Calu3 (cell line): ENCODE data around the gene FRY. TPM values are rescaled to one million over a fixed set of nuclear protein-coding genes. Genes with fewer than 3 reads are reported as not detected.

ENCODE experiments used
- BruUV-seq: library from RNA; stranded (reverse); fragments of 400-500 nt; replicated peaks from 2 replicates; lab custom pipeline; 2021; lab: Mats Ljungman, UMichigan
- CTCF ChIA-PET: fragments of 300-600 bp; sonication (Branson Sonifier 250); formaldehyde crosslinking; loops from one replicate; lab custom pipeline; 2022; ENCODE audit warnings: antibody characterized with exemption; lab: Charles Lee
- DNase-seq: peaks from one replicate; pipeline ENCODE4 v3.0.0; 2022
- H3K27ac Mint-ChIP-seq: one replicate; pipeline ENCODE4 v1.8.0; 2022; ENCODE audit warnings: mixed read lengths; ENCODE audit not compliant: unreplicated experiment
- H3K27me3 Mint-ChIP-seq: one replicate; pipeline ENCODE4 v1.8.0; 2022; ENCODE audit warnings: mixed read lengths; ENCODE audit not compliant: unreplicated experiment
- H3K36me3 Mint-ChIP-seq: one replicate; pipeline ENCODE4 v1.8.0; 2022; ENCODE audit warnings: mild to moderate bottlenecking, moderate library complexity, mixed read lengths; ENCODE audit not compliant: insufficient read depth, unreplicated experiment
- H3K4me1 Mint-ChIP-seq: one replicate; pipeline ENCODE4 v1.8.0; 2022; ENCODE audit warnings: mild to moderate bottlenecking, low read depth, mixed read lengths; ENCODE audit not compliant: unreplicated experiment
- H3K4me3 Mint-ChIP-seq: one replicate; pipeline ENCODE4 v1.8.0; 2022; ENCODE audit warnings: mild to moderate bottlenecking, low read depth, moderate library complexity, mixed read lengths; ENCODE audit not compliant: unreplicated experiment
- H3K9me3 Mint-ChIP-seq: one replicate; pipeline ENCODE4 v1.8.0; 2022; ENCODE audit warnings: low read depth, mixed read lengths; ENCODE audit not compliant: unreplicated experiment
- intact Hi-C: fragments of 100-400 bp; cut with micrococcal nuclease; formaldehyde crosslinking; loops from one replicate; pipeline ENCODE4 v1.10.0; 2022; ENCODE audit not compliant: unreplicated experiment
- total RNA-seq: library from RNA; stranded (reverse); gene quantifications from 2 replicates; pipeline ENCODE4 v1.2.3, GENCODE V29; 2022
- TF ChIP-seq, protein P1 (sequence below): fragments of 200-600 bp; IDR thresholded peaks from one replicate; pipeline ENCODE4 v1.8.0; 2022; ENCODE audit warnings: antibody characterized with exemption; ENCODE audit not compliant: unreplicated experiment

The FRY gene
- total RNA-seq, 1 experiment from 2014 or later: 6.2 TPM

DNA sequence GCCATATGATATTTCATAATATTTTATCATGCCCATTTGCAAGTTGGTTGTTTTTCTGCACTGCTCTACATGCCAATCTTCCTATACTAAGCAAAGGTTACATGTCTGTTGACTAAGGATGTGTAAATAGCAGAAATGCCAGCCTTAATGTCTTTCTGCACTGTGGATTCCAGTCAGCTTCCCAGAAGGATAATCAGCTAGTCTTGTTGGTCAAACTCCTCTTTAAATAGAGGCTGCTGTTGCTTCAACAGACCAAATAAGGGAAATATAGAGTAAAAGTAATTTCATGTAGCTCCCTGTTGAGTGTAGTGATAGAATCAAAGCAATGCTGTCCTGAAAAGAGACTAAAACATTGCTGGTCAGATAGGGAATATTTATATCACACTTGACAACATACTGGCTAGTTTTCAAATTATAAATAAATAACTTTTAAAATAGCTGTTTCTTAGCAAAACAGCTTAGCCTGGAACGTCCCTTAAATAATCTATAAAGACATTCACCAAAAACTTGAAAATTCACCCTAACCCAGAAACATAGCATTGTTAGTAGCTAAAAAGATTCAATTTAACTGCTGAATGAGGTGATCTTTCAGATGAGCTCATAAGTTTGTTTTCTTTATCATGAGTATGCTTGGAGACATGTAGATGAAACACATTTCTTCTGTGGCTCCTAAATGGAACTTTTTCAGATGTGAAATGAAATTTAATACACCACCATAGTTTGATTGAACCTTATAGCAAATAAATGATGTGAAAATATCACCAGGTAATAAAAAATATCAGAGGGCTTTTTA lies 56.6 kb downstream of the FRY start:
- no peaks in the 10 kb centered on the region for H3K4me1 Mint-ChIP-seq
- intact Hi-C loops: no loop called here
- H3K27ac Mint-ChIP-seq: no peak overlapping the region
- CTCF ChIA-PET: no interaction called here
- no TSS peak for BruUV-seq
- TF ChIP-seq, protein P1, sequence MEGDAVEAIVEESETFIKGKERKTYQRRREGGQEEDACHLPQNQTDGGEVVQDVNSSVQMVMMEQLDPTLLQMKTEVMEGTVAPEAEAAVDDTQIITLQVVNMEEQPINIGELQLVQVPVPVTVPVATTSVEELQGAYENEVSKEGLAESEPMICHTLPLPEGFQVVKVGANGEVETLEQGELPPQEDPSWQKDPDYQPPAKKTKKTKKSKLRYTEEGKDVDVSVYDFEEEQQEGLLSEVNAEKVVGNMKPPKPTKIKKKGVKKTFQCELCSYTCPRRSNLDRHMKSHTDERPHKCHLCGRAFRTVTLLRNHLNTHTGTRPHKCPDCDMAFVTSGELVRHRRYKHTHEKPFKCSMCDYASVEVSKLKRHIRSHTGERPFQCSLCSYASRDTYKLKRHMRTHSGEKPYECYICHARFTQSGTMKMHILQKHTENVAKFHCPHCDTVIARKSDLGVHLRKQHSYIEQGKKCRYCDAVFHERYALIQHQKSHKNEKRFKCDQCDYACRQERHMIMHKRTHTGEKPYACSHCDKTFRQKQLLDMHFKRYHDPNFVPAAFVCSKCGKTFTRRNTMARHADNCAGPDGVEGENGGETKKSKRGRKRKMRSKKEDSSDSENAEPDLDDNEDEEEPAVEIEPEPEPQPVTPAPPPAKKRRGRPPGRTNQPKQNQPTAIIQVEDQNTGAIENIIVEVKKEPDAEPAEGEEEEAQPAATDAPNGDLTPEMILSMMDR: no peak
- H3K27me3 Mint-ChIP-seq: no peaks in the 10 kb centered on the region
- H3K9me3 Mint-ChIP-seq: no peaks in the 10 kb centered on the region
- DNase-seq: no peak
- no peaks in the 10 kb centered on the region for H3K36me3 Mint-ChIP-seq
- H3K4me3 Mint-ChIP-seq: no peak overlapping the region

DNA sequence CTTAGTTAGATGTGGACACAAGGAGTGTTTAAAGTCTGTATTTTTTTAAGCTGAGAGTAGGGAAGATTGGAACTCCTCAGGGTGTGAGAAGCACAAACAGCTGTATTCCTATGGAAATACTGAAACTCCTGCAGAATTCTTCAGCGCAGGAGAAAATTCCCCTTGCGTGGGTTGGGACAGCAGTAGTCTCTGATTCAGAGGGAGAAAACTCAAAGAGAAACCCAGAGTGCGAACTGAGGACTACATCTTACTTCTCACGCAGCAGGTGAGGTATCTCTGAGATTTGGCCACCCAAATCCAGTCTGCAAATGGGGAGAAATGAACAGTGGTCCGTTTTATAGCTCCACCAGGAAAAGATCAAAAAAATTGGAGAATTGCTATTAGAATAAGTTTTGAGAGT lies 60.9 kb downstream of the FRY start:
- H3K4me3 Mint-ChIP-seq: no peak overlapping the region
- DNase-seq: no peak
- BruUV-seq: no TSS peak
- CTCF ChIA-PET: no interaction called here
- no peaks in the 10 kb centered on the region for H3K4me1 Mint-ChIP-seq
- no peak overlapping the region for H3K27ac Mint-ChIP-seq
- H3K36me3 Mint-ChIP-seq: no peaks in the 10 kb centered on the region
- intact Hi-C loops: no loop called here
- TF ChIP-seq, protein P1: no peak
- H3K9me3 Mint-ChIP-seq: no peaks in the 10 kb centered on the region
- H3K27me3 Mint-ChIP-seq: no peaks in the 10 kb centered on the region

DNA sequence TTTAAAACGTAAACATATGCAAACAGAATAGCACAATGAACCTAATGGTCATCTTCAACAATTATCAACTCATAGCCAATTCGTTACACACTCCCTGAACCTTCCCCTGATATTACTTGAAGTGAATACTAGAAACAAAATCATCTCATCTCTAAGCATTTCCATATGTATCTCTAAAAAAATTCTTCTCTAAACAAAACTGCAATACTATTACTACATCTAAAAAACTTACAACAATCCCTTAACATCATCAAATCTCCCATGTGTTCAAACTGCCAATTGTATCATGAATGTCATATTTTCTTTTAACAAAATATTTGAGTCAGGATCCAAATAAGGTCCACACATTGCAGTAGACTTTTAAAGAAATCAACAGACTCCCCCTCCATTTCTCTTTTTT lies 61.4 kb downstream of the FRY start:
- Mint-ChIP-seq H3K36me3 (no peaks in the 10 kb centered on the region), H3K27me3 (no peaks in the 10 kb centered on the region), H3K4me1 (no peaks in the 10 kb centered on the region), H3K9me3 (no peaks in the 10 kb centered on the region), H3K27ac (no peak overlapping the region), H3K4me3 (no peak overlapping the region)
- TF ChIP-seq, protein P1: no peak
- no peak for DNase-seq
- BruUV-seq: no TSS peak
- CTCF ChIA-PET: interaction anchor here (1.4 kb wide), 1 partner anchor 125 kb away, joined by 3 read pairs; no protein-coding TSS in a partner anchor
- intact Hi-C loops: no loop called here

DNA sequence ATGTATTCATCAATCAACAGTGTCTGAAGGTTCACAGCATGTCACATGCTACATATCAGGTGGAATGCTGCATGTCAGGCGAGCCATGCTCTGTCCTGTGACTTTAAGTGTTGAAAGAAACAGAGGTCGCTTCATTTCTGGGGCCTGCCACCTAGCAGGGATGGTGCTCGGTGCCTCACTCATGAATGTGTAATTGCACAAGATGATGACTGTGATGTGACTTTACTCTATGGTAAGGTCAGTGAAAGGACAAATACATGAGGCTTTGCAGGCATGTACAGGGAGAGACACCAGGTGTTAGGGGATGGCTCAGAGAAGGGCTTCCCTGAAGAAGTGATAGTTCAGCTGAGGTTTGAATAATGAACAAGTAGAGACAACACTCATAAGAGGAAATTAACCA lies 66.7 kb downstream of the FRY start:
- Mint-ChIP-seq H3K9me3 (no peaks in the 10 kb centered on the region), H3K36me3 (no peaks in the 10 kb centered on the region), H3K27ac (no peak overlapping the region), H3K27me3 (no peaks in the 10 kb centered on the region), H3K4me1 (no peaks in the 10 kb centered on the region), H3K4me3 (no peak overlapping the region)
- no TSS peak for BruUV-seq
- TF ChIP-seq, protein P1: no peak
- intact Hi-C loops: no loop called here
- CTCF ChIA-PET: no interaction called here
- DNase-seq: no peak
